OCI-LY7 (cell line): ENCODE data around the gene SINHCAF. TPM values are rescaled to one million over a fixed set of nuclear protein-coding genes. Genes with fewer than 3 reads are reported as not detected.

Experiments
- BruUV-seq: library from RNA; stranded (reverse); fragments of 400-500 nt; replicated peaks from 2 replicates; lab custom pipeline; 2021; lab: Mats Ljungman, UMichigan
- CTCF ChIA-PET: fragments of 300-600 bp; sonication (Branson Sonifier 250); formaldehyde crosslinking; loops from one replicate; lab custom pipeline; 2022; ENCODE audit warnings: antibody characterized with exemption; ENCODE audit not compliant: unreplicated experiment; lab: Charles Lee
- POLR2A ChIA-PET: fragments of 300-600 bp; sonication (Branson Sonifier 250); formaldehyde crosslinking; loops from one replicate; lab custom pipeline; 2022; ENCODE audit warnings: antibody characterized with exemption; lab: Charles Lee
- DNase-seq: peaks from one replicate; pipeline ENCODE4 v3.0.0-alpha.2; 2015; ENCODE audit warnings: low spot score
- H2AFZ ChIP-seq: fragments of 200-600 bp; sonication (generic), shearing (Covaris generic); 2 replicates; pipeline ENCODE4 v1.6.1; 2014; ENCODE audit warnings: mild to moderate bottlenecking, antibody characterized with exemption, low read length, moderate library complexity
- H3K27ac ChIP-seq: fragments of 200-600 bp; sonication (generic); 2 replicates; pipeline ENCODE4 v1.5.1; 2014; ENCODE audit warnings: mixed run types, low read depth, mild to moderate bottlenecking, moderate library complexity, low read length, inconsistent platforms; ENCODE audit not compliant: poor library complexity, severe bottlenecking
- H3K36me3 ChIP-seq: fragments of 200-600 bp; sonication (generic); 2 replicates; pipeline ENCODE4 v1.6.1; 2014; ENCODE audit warnings: mild to moderate bottlenecking, antibody characterized with exemption, low read length, moderate library complexity, mixed read lengths; ENCODE audit not compliant: insufficient read depth
- H3K4me1 ChIP-seq: fragments of 200-600 bp; sonication (generic); 2 replicates; pipeline ENCODE4 v1.5.1; 2014; ENCODE audit warnings: mild to moderate bottlenecking, low read length; ENCODE audit not compliant: insufficient read depth, poor library complexity, severe bottlenecking
- H3K4me2 ChIP-seq: fragments of 200-600 bp; sonication (generic); 2 replicates; pipeline ENCODE4 v1.6.1; 2014; ENCODE audit warnings: mild to moderate bottlenecking, low read length
- H3K4me3 ChIP-seq: fragments of 200-600 bp; sonication (generic); 2 replicates; pipeline ENCODE4 v1.5.1; 2014; ENCODE audit warnings: mild to moderate bottlenecking, low read depth, low read length; ENCODE audit not compliant: poor library complexity, severe bottlenecking
- H3K79me2 ChIP-seq: fragments of 200-600 bp; sonication (generic); 2 replicates; pipeline ENCODE4 v1.6.1; 2016; ENCODE audit warnings: low read depth, mild to moderate bottlenecking, low read length, moderate library complexity, mixed read lengths; ENCODE audit not compliant: insufficient read depth
- H3K9me2 ChIP-seq: fragments of 200-600 bp; sonication (generic); 2 replicates; pipeline ENCODE4 v1.6.1; 2016; ENCODE audit warnings: mild to moderate bottlenecking, low read length, mixed read lengths; ENCODE audit not compliant: insufficient read depth
- H3K9me3 ChIP-seq: fragments of 200-600 bp; sonication (generic); 2 replicates; pipeline ENCODE4 v1.6.1; 2014; ENCODE audit warnings: mild to moderate bottlenecking, mixed run types, low read length, mixed read lengths
- H4K20me1 ChIP-seq: fragments of 200-600 bp; sonication (generic); 2 replicates; pipeline ENCODE4 v1.6.1; 2014; ENCODE audit warnings: mild to moderate bottlenecking, antibody characterized with exemption, low read length, moderate library complexity, mixed read lengths; ENCODE audit not compliant: insufficient read depth
- EZH2phosphoT487 ChIP-seq: fragments of 200-600 bp; sonication (generic); IDR thresholded peaks from 2 replicates; pipeline ENCODE4 v1.6.1; 2018; ENCODE audit warnings: low read depth, borderline replicate concordance, mild to moderate bottlenecking, mixed run types, antibody characterized with exemption, low read length, moderate library complexity, mixed read lengths
- intact Hi-C: fragments of 100-400 bp; cut with micrococcal nuclease; formaldehyde crosslinking; loops from one replicate; pipeline ENCODE4 v1.10.0; 2022; ENCODE audit not compliant: unreplicated experiment
- total RNA-seq, 2 experiments: library from RNA; depleted of rRNA in 1 of 2; stranded (reverse); fragments of >200 nt in 1 of 2; shearing (Covaris generic) in 1 of 2; gene quantifications; 2 replicates each; pipeline ENCODE4 v1.2.3, GENCODE V29; 2014 to 2022
- TF ChIP-seq, protein P1 (sequence below): fragments of 200-600 bp; sonication (generic); conservative IDR thresholded peaks from 2 replicates; pipeline ENCODE4 v1.5.1; 2014; ENCODE audit warnings: mild to moderate bottlenecking, antibody characterized with exemption, low read length, moderate library complexity, mixed read lengths

Gene SINHCAF
- total RNA-seq, 2 experiments from 2014 or later: 51.0 to 86.2 TPM

DNA sequence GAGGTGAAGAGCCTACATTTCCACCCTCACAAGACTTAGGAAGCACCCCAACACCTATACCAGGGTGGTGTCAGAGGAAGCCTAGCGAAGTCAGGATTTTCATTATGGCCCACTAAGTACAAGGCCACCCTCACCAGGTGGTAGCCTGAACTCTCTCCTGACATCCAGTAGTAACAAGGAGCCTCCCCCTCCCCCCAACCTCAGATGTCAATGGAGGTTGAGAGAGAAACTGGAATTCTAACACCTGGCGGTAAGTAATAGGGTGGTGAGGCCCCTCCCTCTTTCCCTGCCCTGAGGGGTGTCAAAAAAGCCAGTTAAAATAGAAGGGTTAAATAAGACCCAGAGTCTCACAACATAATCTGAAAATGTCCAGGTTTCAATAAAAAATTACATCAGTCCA lies 37.6 kb downstream of the SINHCAF start:
- POLR2A ChIA-PET: interaction anchor here (2.2 kb wide), 1 partner anchor 10 kb away, joined by 5 read pairs; no protein-coding TSS in a partner anchor
- CTCF ChIA-PET: no interaction called here
- intact Hi-C loops: no loop called here

DNA sequence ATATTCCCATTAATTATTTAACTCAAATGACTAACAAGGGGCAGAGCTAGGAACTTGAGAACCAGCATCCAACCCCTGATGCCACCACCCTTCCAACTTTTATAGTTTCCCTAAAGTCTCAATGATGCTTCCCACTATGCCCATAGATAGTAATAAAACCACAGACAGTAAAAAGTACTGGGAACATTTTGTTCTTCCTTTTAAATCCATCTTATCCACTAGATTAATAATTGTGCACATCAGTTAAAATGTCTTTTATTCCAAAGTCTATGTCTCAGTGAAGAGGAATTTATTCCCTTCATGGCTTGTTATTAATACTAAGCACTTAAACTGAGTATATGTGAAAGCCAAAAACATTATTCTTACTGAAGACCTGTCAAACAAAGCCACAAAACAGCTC lies 45.8 kb downstream of the SINHCAF start:
- no TSS peak for BruUV-seq
- H3K4me3 ChIP-seq: no peak overlapping the region
- H3K4me1 ChIP-seq: no peaks in the 10 kb centered on the region
- no peaks in the 10 kb centered on the region for H3K79me2 ChIP-seq
- intact Hi-C loops: no loop called here
- no peaks in the 10 kb centered on the region for H3K9me2 ChIP-seq
- H3K4me2 ChIP-seq: no peak overlapping the region
- ChIA-PET POLR2A (interaction anchor here (1.0 kb wide), 1 partner anchor 11 kb away, joined by 4 read pairs; no protein-coding TSS in a partner anchor), CTCF (no interaction called here)
- no peaks in the 10 kb centered on the region for H3K9me3 ChIP-seq
- TF ChIP-seq, protein P1, sequence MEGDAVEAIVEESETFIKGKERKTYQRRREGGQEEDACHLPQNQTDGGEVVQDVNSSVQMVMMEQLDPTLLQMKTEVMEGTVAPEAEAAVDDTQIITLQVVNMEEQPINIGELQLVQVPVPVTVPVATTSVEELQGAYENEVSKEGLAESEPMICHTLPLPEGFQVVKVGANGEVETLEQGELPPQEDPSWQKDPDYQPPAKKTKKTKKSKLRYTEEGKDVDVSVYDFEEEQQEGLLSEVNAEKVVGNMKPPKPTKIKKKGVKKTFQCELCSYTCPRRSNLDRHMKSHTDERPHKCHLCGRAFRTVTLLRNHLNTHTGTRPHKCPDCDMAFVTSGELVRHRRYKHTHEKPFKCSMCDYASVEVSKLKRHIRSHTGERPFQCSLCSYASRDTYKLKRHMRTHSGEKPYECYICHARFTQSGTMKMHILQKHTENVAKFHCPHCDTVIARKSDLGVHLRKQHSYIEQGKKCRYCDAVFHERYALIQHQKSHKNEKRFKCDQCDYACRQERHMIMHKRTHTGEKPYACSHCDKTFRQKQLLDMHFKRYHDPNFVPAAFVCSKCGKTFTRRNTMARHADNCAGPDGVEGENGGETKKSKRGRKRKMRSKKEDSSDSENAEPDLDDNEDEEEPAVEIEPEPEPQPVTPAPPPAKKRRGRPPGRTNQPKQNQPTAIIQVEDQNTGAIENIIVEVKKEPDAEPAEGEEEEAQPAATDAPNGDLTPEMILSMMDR: no peak
- TF ChIP-seq EZH2phosphoT487: no peak
- no peaks in the 10 kb centered on the region for H4K20me1 ChIP-seq
- no peak for DNase-seq
- H3K36me3 ChIP-seq: peaks cover 66% of the 10 kb centered on the region
- H3K27ac ChIP-seq: no peak overlapping the region
- no peak overlapping the region for H2AFZ ChIP-seq

More for the DNA sequence above, 37.6 kb downstream of the SINHCAF start:
- Histone ChIP-seq H3K4me1 (no peaks in the 10 kb centered on the region), H4K20me1 (no peaks in the 10 kb centered on the region), H3K4me3 (no peak overlapping the region), H3K27ac (no peak overlapping the region), H3K9me3 (no peaks in the 10 kb centered on the region), H2AFZ (no peak overlapping the region), H3K4me2 (no peak overlapping the region), H3K9me2 (no peaks in the 10 kb centered on the region), H3K79me2 (no peaks in the 10 kb centered on the region), H3K36me3 (peaks cover 94% of the 10 kb centered on the region)
- no peak for TF ChIP-seq EZH2phosphoT487
- TF ChIP-seq, protein P1: no peak
- no peak for DNase-seq
- BruUV-seq: no TSS peak

DNA sequence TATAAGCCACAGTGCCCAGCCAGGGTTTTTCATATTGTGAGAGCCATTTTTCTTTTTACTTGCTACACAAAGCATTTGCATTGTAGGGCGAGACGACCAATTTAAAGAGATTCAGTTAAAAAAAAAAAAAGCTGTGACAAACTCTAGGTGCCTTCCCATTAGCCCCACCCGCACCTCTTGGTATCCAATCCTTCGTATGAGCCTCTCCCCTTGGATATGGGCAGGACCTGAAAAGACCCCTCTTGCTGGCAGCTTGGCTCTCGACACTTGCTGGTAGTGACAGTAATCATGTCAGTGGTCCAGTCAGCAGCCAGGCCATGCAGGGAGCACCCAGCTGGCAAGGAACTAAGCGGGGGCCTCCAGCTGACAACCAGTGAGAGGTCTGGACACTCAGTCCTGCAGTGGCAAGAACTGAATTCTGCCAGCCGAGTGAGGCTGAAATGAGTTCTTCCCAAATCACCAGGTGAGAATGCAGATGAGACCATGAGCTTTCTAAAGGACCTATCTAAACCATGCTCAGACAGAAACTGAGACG lies 46.5 kb downstream of the SINHCAF start:
- Histone ChIP-seq H3K9me3 (no peaks in the 10 kb centered on the region), H3K4me3 (no peak overlapping the region), H3K9me2 (no peaks in the 10 kb centered on the region), H3K79me2 (no peaks in the 10 kb centered on the region), H3K4me2 (no peak overlapping the region), H3K4me1 (no peaks in the 10 kb centered on the region), H3K36me3 (peaks cover 66% of the 10 kb centered on the region), H2AFZ (no peak overlapping the region), H3K27ac (no peak overlapping the region), H4K20me1 (no peaks in the 10 kb centered on the region)
- ChIA-PET POLR2A (interaction anchor here (1.0 kb wide), 1 partner anchor 12 kb away, joined by 4 read pairs; no protein-coding TSS in a partner anchor), CTCF (no interaction called here)
- no peak for DNase-seq
- TF ChIP-seq EZH2phosphoT487: no peak
- TF ChIP-seq, protein P1: no peak
- BruUV-seq: no TSS peak
- intact Hi-C loops: no loop called here
